Mesothelial cell of epicardium (in vitro differentiated cells): Measurements from ENCODE around the gene SIK3. TPM values are rescaled to one million over a fixed set of nuclear protein-coding genes. Genes with fewer than 3 reads are reported as not detected.

ENCODE experiments used
- DNase-seq, 2 experiments: peaks; one replicate each; pipeline ENCODE4 v3.0.0; 2021; ENCODE audit warnings: low spot score in 2 of 2; ENCODE audit not compliant: unreplicated experiment in 2 of 2
- H3K27ac Mint-ChIP-seq: 2 replicates; pipeline ENCODE4 v1.8.0; 2021; ENCODE audit warnings: mixed read lengths
- H3K27me3 Mint-ChIP-seq: 2 replicates; pipeline ENCODE4 v1.8.0; 2021; ENCODE audit warnings: low read depth, mixed read lengths
- H3K36me3 Mint-ChIP-seq: 2 replicates; pipeline ENCODE4 v1.8.0; 2021; ENCODE audit warnings: mixed read lengths
- H3K4me1 Mint-ChIP-seq: 2 replicates; pipeline ENCODE4 v1.8.0; 2021; ENCODE audit warnings: mixed read lengths
- H3K4me3 Mint-ChIP-seq: 2 replicates; pipeline ENCODE4 v1.8.0; 2021; ENCODE audit warnings: mild to moderate bottlenecking, moderate library complexity, mixed read lengths
- H3K9me3 Mint-ChIP-seq: 2 replicates; pipeline ENCODE4 v1.8.0; 2021; ENCODE audit warnings: mixed read lengths
- total RNA-seq: library from RNA; stranded (reverse); gene quantifications from 3 replicates; pipeline ENCODE4 v1.2.1, GENCODE V29; 2021
- TF ChIP-seq, protein P1 (sequence below): fragments of 200-600 bp; sonication (generic); IDR thresholded peaks from one replicate; pipeline ENCODE4 v1.5.0; 2021; ENCODE audit warnings: antibody characterized with exemption; ENCODE audit not compliant: unreplicated experiment

The SIK3 gene
- total RNA-seq, 1 donor from 2014 or later = 35.6 TPM

DNA sequence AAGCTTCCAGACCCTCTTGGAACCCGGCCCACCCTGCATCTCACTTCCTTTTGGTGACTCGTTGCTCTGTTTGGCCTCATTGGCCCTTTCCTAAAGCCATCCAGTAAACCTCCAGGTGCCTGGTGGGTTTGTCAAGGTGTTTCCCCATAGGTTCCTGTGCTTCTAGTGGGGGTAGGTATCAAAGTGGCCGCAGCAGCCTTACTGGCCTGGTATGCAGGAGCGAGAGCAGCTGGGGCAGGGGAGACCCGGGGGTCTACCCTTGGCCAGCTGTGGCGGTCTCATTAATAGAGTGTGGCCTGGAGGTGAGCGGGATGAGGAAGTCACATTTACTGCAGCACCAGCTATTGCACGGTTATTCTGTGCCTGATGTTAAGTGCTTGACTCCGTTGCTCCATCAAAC lies 279.2 kb downstream of the SIK3 start:
- no peak for DNase-seq
- Mint-ChIP-seq H3K27ac (no peak overlapping the region), H3K4me1 (no peaks in the 10 kb centered on the region), H3K36me3 (no peaks in the 10 kb centered on the region), H3K27me3 (no peaks in the 10 kb centered on the region), H3K9me3 (no peaks in the 10 kb centered on the region), H3K4me3 (no peak overlapping the region)
- TF ChIP-seq, protein P1, sequence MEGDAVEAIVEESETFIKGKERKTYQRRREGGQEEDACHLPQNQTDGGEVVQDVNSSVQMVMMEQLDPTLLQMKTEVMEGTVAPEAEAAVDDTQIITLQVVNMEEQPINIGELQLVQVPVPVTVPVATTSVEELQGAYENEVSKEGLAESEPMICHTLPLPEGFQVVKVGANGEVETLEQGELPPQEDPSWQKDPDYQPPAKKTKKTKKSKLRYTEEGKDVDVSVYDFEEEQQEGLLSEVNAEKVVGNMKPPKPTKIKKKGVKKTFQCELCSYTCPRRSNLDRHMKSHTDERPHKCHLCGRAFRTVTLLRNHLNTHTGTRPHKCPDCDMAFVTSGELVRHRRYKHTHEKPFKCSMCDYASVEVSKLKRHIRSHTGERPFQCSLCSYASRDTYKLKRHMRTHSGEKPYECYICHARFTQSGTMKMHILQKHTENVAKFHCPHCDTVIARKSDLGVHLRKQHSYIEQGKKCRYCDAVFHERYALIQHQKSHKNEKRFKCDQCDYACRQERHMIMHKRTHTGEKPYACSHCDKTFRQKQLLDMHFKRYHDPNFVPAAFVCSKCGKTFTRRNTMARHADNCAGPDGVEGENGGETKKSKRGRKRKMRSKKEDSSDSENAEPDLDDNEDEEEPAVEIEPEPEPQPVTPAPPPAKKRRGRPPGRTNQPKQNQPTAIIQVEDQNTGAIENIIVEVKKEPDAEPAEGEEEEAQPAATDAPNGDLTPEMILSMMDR = no peak

- Mint-ChIP-seq H3K36me3 (no peaks in the 10 kb centered on the region), H3K27me3 (no peaks in the 10 kb centered on the region), H3K4me1 (peaks cover 4% of the 10 kb centered on the region), H3K9me3 (no peaks in the 10 kb centered on the region), H3K4me3 (no peak overlapping the region), H3K27ac (no peak overlapping the region)
- TF ChIP-seq, protein P1 = no peak
- no peak for DNase-seq
Measured at GRCh38 chr11:116814502-116814901, 283.7 kb downstream of the SIK3 start.

DNA sequence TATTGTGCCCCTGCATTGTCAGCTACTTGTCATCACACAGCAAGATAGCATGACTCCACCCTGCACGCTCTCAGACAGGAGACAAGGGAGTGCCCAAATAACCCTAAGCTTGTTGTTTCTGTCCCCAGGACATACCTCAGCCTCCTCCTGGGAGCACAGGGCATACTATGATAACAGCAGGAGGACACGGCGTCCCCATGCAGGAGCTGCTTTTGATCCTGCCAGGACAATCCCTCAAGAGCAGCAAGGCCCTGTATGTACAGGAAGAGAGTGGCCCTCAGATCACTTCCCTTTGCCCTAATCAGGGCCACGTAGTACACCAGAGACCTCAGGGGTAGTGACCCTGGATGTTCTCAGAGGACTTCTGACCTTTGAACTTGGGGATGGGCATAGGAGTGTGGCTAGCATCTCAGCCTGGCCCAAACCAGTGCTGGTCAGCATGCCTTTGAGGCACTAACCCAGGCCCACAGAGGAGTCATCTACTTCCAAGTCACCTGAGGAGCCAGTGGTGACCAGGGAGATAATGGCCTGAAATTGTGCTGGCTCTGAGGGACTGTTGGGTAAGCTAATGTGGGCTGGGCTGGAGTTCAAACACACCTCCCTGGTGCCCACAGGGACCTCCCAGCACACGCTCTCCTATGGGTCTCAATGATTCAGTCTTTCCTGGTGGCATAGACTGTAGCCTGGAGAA lies 284.3 kb downstream of the SIK3 start:
- TF ChIP-seq, protein P1 = no peak
- H3K4me3 Mint-ChIP-seq = no peak overlapping the region
- peaks cover 3% of the 10 kb centered on the region for H3K9me3 Mint-ChIP-seq
- H3K27me3 Mint-ChIP-seq = no peaks in the 10 kb centered on the region
- H3K4me1 Mint-ChIP-seq = peaks cover 4% of the 10 kb centered on the region
- no peak for DNase-seq
- no peaks in the 10 kb centered on the region for H3K36me3 Mint-ChIP-seq
- H3K27ac Mint-ChIP-seq = no peak overlapping the region

DNA sequence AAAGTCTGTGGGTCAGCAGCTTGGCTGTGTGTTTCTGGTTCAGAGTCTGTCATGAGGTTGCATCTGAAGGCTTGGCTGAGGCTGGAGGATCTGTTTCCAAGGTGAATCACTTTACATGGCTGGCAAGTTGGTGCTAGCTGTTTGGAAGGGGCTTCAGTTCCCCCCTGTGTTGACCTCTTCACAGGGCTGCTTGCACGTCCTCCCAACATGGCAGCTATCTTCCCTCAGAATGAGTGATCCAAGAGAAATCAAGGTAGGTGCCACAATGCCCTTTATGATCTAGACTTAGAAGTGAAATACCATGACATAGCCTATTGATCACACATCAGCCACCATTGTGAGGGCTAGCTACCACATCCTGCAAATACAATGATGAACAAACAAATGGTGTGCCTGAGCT lies 285.1 kb downstream of the SIK3 start:
- H3K9me3 Mint-ChIP-seq = peaks cover 3% of the 10 kb centered on the region
- no peak overlapping the region for H3K27ac Mint-ChIP-seq
- TF ChIP-seq, protein P1 = no peak
- no peaks in the 10 kb centered on the region for H3K36me3 Mint-ChIP-seq
- no peak overlapping the region for H3K4me3 Mint-ChIP-seq
- no peaks in the 10 kb centered on the region for H3K27me3 Mint-ChIP-seq
- no peak for DNase-seq
- peaks cover 4% of the 10 kb centered on the region for H3K4me1 Mint-ChIP-seq

DNA sequence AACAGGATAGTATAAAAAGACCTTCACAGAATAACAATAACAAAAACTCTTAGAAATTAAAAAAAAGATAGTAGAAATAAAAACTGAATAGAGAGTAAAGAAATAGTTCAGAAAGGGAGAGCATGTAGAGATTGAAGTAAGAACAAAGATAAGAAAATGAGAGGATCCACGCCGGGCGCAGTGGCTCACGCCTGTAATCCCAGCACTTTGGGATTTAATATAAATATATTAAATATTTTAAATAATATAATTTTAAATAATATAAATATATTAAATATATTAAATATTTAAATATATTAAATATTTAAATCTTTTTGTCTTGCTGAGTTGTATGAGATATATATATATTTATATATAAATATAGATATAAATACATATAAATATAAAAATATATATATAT lies 286.1 kb downstream of the SIK3 start:
- no peaks in the 10 kb centered on the region for H3K36me3 Mint-ChIP-seq
- peaks cover 4% of the 10 kb centered on the region for H3K4me1 Mint-ChIP-seq

More for the DNA sequence above, 286.1 kb downstream of the SIK3 start:
- H3K4me3 Mint-ChIP-seq = no peak overlapping the region
- TF ChIP-seq, protein P1 = no peak
- DNase-seq = no peak
- peaks cover 3% of the 10 kb centered on the region for H3K9me3 Mint-ChIP-seq
- peaks cover 4% of the 10 kb centered on the region for H3K27me3 Mint-ChIP-seq
- no peak overlapping the region for H3K27ac Mint-ChIP-seq
